Osteocyte (in vitro differentiated cells): ENCODE data around the gene PRKCQ. TPM values are rescaled to one million over a fixed set of nuclear protein-coding genes. Genes with fewer than 3 reads are reported as not detected.

Experiments
- DNase-seq: peaks from one replicate; pipeline ENCODE4 v3.0.0; 2021; ENCODE audit warnings: mixed read lengths; ENCODE audit not compliant: unreplicated experiment; ENCODE audit errors: extremely low spot score
- H3K27ac Mint-ChIP-seq: one replicate; pipeline ENCODE4 v1.8.0; 2021; ENCODE audit warnings: mild to moderate bottlenecking, mixed read lengths; ENCODE audit not compliant: unreplicated experiment
- H3K27me3 Mint-ChIP-seq: one replicate; pipeline ENCODE4 v1.8.0; 2021; ENCODE audit warnings: mixed read lengths; ENCODE audit not compliant: unreplicated experiment
- H3K36me3 Mint-ChIP-seq: one replicate; pipeline ENCODE4 v1.8.0; 2021; ENCODE audit warnings: mixed read lengths; ENCODE audit not compliant: unreplicated experiment
- H3K4me1 Mint-ChIP-seq: one replicate; pipeline ENCODE4 v1.8.0; 2021; ENCODE audit warnings: mixed read lengths; ENCODE audit not compliant: unreplicated experiment
- H3K4me3 Mint-ChIP-seq: one replicate; pipeline ENCODE4 v1.8.0; 2021; ENCODE audit warnings: mild to moderate bottlenecking, moderate library complexity, mixed read lengths; ENCODE audit not compliant: unreplicated experiment
- H3K9me3 Mint-ChIP-seq: one replicate; pipeline ENCODE4 v1.8.0; 2021; ENCODE audit warnings: mixed read lengths; ENCODE audit not compliant: unreplicated experiment
- CTCF ChIP-seq: fragments of 200-600 bp; sonication (generic); IDR thresholded peaks from 2 replicates; pipeline ENCODE4 v1.5.0; 2021; ENCODE audit warnings: antibody characterized with exemption, mild to moderate bottlenecking, moderate library complexity
- total RNA-seq: library from RNA; stranded (reverse); gene quantifications from 2 replicates; pipeline ENCODE4 v1.2.1, GENCODE V29; 2021

PRKCQ gene
- total RNA-seq, 1 donor from 2014 or later: 0.11 TPM

DNA sequence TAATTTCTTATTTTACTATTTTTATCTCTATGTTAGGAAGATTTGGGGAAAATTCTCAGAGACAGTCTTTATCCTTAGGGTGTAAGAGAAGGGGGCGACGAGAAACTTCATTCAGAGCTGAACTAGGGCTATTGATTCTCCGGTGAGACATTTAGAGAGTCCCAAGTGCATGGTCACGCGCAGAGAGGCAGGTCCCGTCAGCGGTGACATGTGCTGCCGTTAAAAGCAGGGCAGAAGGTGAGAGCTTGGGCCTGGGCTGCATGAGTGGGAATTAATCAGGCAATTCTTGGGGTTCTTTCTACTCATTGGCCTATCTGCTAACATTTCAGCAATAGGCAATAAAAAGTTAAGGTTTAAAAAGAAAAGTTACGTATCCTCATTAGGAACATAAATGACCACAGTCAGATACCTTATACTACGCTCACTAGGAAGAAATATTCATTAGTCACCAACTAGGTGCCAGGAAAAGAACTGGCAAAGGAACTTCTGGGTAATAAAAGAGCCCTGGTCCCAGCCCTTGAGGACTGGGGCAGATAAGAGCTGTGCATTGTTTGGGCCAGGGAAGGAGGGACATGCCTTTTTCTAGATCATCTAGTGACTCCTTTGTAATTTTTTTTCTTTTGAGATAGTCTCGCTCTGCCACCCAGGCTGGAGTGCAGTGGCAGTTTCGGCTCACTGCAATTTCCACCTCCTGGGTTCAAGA lies 21.2 kb downstream of the PRKCQ start:
- no peaks in the 10 kb centered on the region for H3K36me3 Mint-ChIP-seq
- TF ChIP-seq CTCF: no peak
- peaks cover 11% of the 10 kb centered on the region for H3K27me3 Mint-ChIP-seq
- H3K27ac Mint-ChIP-seq: no peak overlapping the region
- no peaks in the 10 kb centered on the region for H3K4me1 Mint-ChIP-seq
- DNase-seq: no peak
- H3K4me3 Mint-ChIP-seq: no peak overlapping the region
- H3K9me3 Mint-ChIP-seq: no peaks in the 10 kb centered on the region

- no peaks in the 10 kb centered on the region for H3K36me3 Mint-ChIP-seq
- no peak overlapping the region for H3K4me3 Mint-ChIP-seq
- no peak for DNase-seq
- TF ChIP-seq CTCF: no peak
- H3K4me1 Mint-ChIP-seq: no peaks in the 10 kb centered on the region
- no peak overlapping the region for H3K27ac Mint-ChIP-seq
- peaks cover 5% of the 10 kb centered on the region for H3K27me3 Mint-ChIP-seq
- H3K9me3 Mint-ChIP-seq: no peaks in the 10 kb centered on the region
These were observed 21.8 kb downstream of the PRKCQ start for GRCh38 chr10:6558272-6558671.

DNA sequence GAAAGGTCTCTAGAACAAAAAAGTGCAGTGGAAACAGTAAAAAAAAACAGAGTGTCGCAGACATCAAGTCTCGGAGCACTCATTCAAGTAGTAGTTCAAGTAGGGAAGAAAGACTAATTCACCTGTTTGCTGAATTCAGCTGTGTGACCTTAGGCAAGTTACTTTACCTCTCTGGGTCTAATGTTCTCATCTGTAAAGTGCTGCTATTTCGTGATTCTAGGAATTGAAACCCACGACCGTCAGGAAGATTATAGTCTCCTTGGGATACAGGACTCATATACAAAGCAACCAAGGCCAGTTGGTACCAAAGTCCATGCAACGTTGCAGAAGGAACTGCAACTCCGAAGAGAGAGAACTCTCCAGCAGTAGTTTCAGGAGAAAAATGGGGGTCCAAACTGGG lies 26.1 kb downstream of the PRKCQ start:
- H3K27ac Mint-ChIP-seq: no peak overlapping the region
- H3K9me3 Mint-ChIP-seq: no peaks in the 10 kb centered on the region
- no peaks in the 10 kb centered on the region for H3K36me3 Mint-ChIP-seq
- no peak for DNase-seq
- no peak for TF ChIP-seq CTCF
- H3K27me3 Mint-ChIP-seq: peaks cover 5% of the 10 kb centered on the region
- H3K4me1 Mint-ChIP-seq: no peaks in the 10 kb centered on the region
- no peak overlapping the region for H3K4me3 Mint-ChIP-seq

- no peak overlapping the region for H3K27ac Mint-ChIP-seq
These were observed 36.6 kb downstream of the PRKCQ start for GRCh38 chr10:6543431-6544005.

More at GRCh38 chr10:6543431-6544005, 36.6 kb downstream of the PRKCQ start:
- no peak overlapping the region for H3K4me3 Mint-ChIP-seq
- peaks cover 4% of the 10 kb centered on the region for H3K27me3 Mint-ChIP-seq
- H3K4me1 Mint-ChIP-seq: no peaks in the 10 kb centered on the region
- no peak for TF ChIP-seq CTCF
- no peak for DNase-seq
- H3K9me3 Mint-ChIP-seq: no peaks in the 10 kb centered on the region
- no peaks in the 10 kb centered on the region for H3K36me3 Mint-ChIP-seq
